Activated CD8-positive, alpha-beta T cell treated with anti-CD3 and anti-CD28 coated beads for 36 hours (primary cell): ENCODE data around the gene XPR1. TPM values are rescaled to one million over a fixed set of nuclear protein-coding genes. Genes with fewer than 3 reads are reported as not detected.

Experiments used
- ATAC-seq: fragments of 200-7000 bp; cut with Tn5 transposase; one replicate; pipeline ENCODE4 v1.10.0; 2021; ENCODE audit warnings: mild to moderate bottlenecking, moderate library complexity
- CTCF ChIA-PET: fragments of 350-600 bp; sonication (Branson Sonifier 250); formaldehyde crosslinking; loops from one replicate; lab custom pipeline; 2021; ENCODE audit warnings: antibody characterized with exemption; lab: Charles Lee
- POLR2A ChIA-PET: fragments of 350-600 bp; sonication (Branson Sonifier 250); formaldehyde crosslinking; loops from one replicate; lab custom pipeline; 2021; ENCODE audit warnings: antibody characterized with exemption; lab: Charles Lee
- DNase-seq: peaks from one replicate; pipeline ENCODE4 v3.0.0-alpha.2; 2020
- H3K27ac Mint-ChIP-seq: one replicate; pipeline ENCODE4 v1.8.0; 2021; ENCODE audit warnings: mild to moderate bottlenecking, mixed read lengths
- H3K27me3 Mint-ChIP-seq: one replicate; pipeline ENCODE4 v1.8.0; 2021; ENCODE audit warnings: mixed read lengths
- H3K36me3 Mint-ChIP-seq: one replicate; pipeline ENCODE4 v1.8.0; 2021; ENCODE audit warnings: low read depth, mixed read lengths
- H3K4me1 Mint-ChIP-seq: one replicate; pipeline ENCODE4 v1.8.0; 2021; ENCODE audit warnings: low read depth, mixed read lengths
- H3K4me3 Mint-ChIP-seq: one replicate; pipeline ENCODE4 v1.8.0; 2021; ENCODE audit warnings: mild to moderate bottlenecking, moderate library complexity, mixed read lengths
- H3K9me3 Mint-ChIP-seq: one replicate; pipeline ENCODE4 v1.8.0; 2021; ENCODE audit warnings: mixed read lengths
- CTCF ChIP-seq: fragments of 200-600 bp; IDR thresholded peaks from one replicate; pipeline ENCODE4 v1.8.0; 2022; ENCODE audit warnings: antibody characterized with exemption, mild to moderate bottlenecking
- intact Hi-C: fragments of 100-400 bp; cut with micrococcal nuclease; formaldehyde crosslinking; loops from one replicate; pipeline ENCODE4 v1.10.0; 2022
- total RNA-seq, 2 experiments: library from RNA; stranded (reverse); gene quantifications; one replicate each; pipeline ENCODE4 v1.2.3, GENCODE V29; 2021

Gene XPR1
- total RNA-seq, 2 experiments from 2014 or later: 12.8 to 14.4 TPM

- Mint-ChIP-seq H3K36me3 (no peaks in the 10 kb centered on the region), H3K4me3 (no peak overlapping the region), H3K27ac (peak overlapping the region; percentile 2), H3K9me3 (no peaks in the 10 kb centered on the region), H3K27me3 (peaks cover 3% of the 10 kb centered on the region), H3K4me1 (peaks cover 8% of the 10 kb centered on the region)
- no peak for TF ChIP-seq CTCF
- ATAC-seq (peak; percentile 39), DNase-seq (no peak)
- POLR2A ChIA-PET: no interaction called here
- intact Hi-C loops: no loop called here
- CTCF ChIA-PET: no interaction called here
Observed at GRCh38 chr1:180934563-180934962, 302.7 kb downstream of the XPR1 start.

GRCh38 chr1:180935326-180936109 lies 303.7 kb downstream of the XPR1 start:
- no peak for TF ChIP-seq CTCF
- DNase-seq (no peak), ATAC-seq (no peak)
- intact Hi-C loops: no loop called here
- Mint-ChIP-seq H3K36me3 (no peaks in the 10 kb centered on the region), H3K4me1 (peaks cover 8% of the 10 kb centered on the region), H3K4me3 (no peak overlapping the region), H3K27ac (no peak overlapping the region), H3K9me3 (no peaks in the 10 kb centered on the region), H3K27me3 (peaks cover 3% of the 10 kb centered on the region)
- CTCF ChIA-PET: no interaction called here
- POLR2A ChIA-PET: no interaction called here

GRCh38 chr1:180936110-180937011 lies 304.5 kb downstream of the XPR1 start:
- ATAC-seq (no peak), DNase-seq (no peak)
- ChIA-PET POLR2A (no interaction called here), CTCF (no interaction called here)
- intact Hi-C loops: no loop called here
- Mint-ChIP-seq H3K27ac (no peak overlapping the region), H3K36me3 (no peaks in the 10 kb centered on the region), H3K4me1 (peaks cover 8% of the 10 kb centered on the region), H3K27me3 (peaks cover 3% of the 10 kb centered on the region), H3K9me3 (no peaks in the 10 kb centered on the region), H3K4me3 (no peak overlapping the region)
- TF ChIP-seq CTCF: no peak

GRCh38 chr1:180937012-180937372 lies 305.2 kb downstream of the XPR1 start:
- peaks cover 8% of the 10 kb centered on the region for H3K4me1 Mint-ChIP-seq
- ChIA-PET POLR2A (no interaction called here), CTCF (no interaction called here)
- H3K36me3 Mint-ChIP-seq: no peaks in the 10 kb centered on the region
- DNase-seq: no peak
- no peak for TF ChIP-seq CTCF
- no peak overlapping the region for H3K27ac Mint-ChIP-seq
- H3K27me3 Mint-ChIP-seq: peaks cover 3% of the 10 kb centered on the region
- H3K4me3 Mint-ChIP-seq: no peak overlapping the region
- intact Hi-C loops: no loop called here
- no peaks in the 10 kb centered on the region for H3K9me3 Mint-ChIP-seq
- no peak for ATAC-seq
